Osteoblast (primary cell): ENCODE measurements around the gene KLHL10. TPM values are rescaled to one million over a fixed set of nuclear protein-coding genes. Genes with fewer than 3 reads are reported as not detected.

Source experiments
- DNase-seq: peaks from one replicate; pipeline ENCODE4 v3.0.0; 2011; ENCODE audit warnings: low spot score, mixed read lengths; ENCODE audit not compliant: insufficient read length; ENCODE audit errors: missing footprints
- H2AFZ ChIP-seq: 2 replicates; pipeline ENCODE4 v1.6.0; 2011; ENCODE audit warnings: mild to moderate bottlenecking, low read length
- H3K27ac ChIP-seq: 2 replicates; pipeline ENCODE4 v1.5.1; 2011; ENCODE audit warnings: mild to moderate bottlenecking, low read depth, low read length, moderate library complexity
- H3K27me3 ChIP-seq: 2 replicates; pipeline ENCODE4 v1.6.0; 2012; ENCODE audit warnings: mild to moderate bottlenecking, control low read depth, inconsistent platforms, low read length, moderate library complexity; ENCODE audit not compliant: insufficient read depth
- H3K36me3 ChIP-seq: 2 replicates; pipeline ENCODE4 v1.5.1; 2011; ENCODE audit warnings: mild to moderate bottlenecking, low read length, control low read depth, moderate library complexity; ENCODE audit not compliant: insufficient read depth
- H3K4me1 ChIP-seq: 2 replicates; pipeline ENCODE4 v1.5.1; 2011; ENCODE audit warnings: mild to moderate bottlenecking, low read length, control low read depth, moderate library complexity; ENCODE audit not compliant: insufficient read depth
- H3K4me2 ChIP-seq: 2 replicates; pipeline ENCODE4 v1.6.0; 2011; ENCODE audit warnings: mild to moderate bottlenecking, low read length; ENCODE audit not compliant: insufficient read depth
- H3K4me3 ChIP-seq: fragments of 200-600 bp; sonication (generic); 3 replicates; pipeline ENCODE4 v1.5.1; 2012; ENCODE audit warnings: mild to moderate bottlenecking, low read length, inconsistent platforms; ENCODE audit not compliant: insufficient read depth
- H3K79me2 ChIP-seq: 2 replicates; pipeline ENCODE4 v1.6.0; 2012; ENCODE audit warnings: mild to moderate bottlenecking, low read length, control low read depth, inconsistent platforms; ENCODE audit not compliant: insufficient read depth
- H3K9me3 ChIP-seq: 2 replicates; pipeline ENCODE4 v1.5.1; 2011; ENCODE audit warnings: low read depth, low read length, control low read depth
- H4K20me1 ChIP-seq: 2 replicates; pipeline ENCODE4 v1.6.0; 2012; ENCODE audit warnings: mild to moderate bottlenecking, low read length, control low read depth; ENCODE audit not compliant: insufficient read depth
- CTCF ChIP-seq: IDR thresholded peaks from 2 replicates; pipeline ENCODE4 v1.5.1; 2011; ENCODE audit warnings: mild to moderate bottlenecking, low read depth, low read length, moderate library complexity; ENCODE audit errors: extremely low read depth
- small RNA-seq: library from RNA; depleted of rRNA; stranded (forward); fragments of <200 nt; gene quantifications from one replicate; pipeline ENCODE3, GENCODE V24; 2012
- total RNA-seq: library from RNA; depleted of rRNA; stranded (reverse); fragments of >200 nt; gene quantifications from 2 replicates; pipeline ENCODE4 v1.2.3, GENCODE V29; 2012

KLHL10 gene
- total RNA-seq, 1 donor, result 0.36 TPM

- no peak overlapping the region for H3K4me3 ChIP-seq
- H4K20me1 ChIP-seq, result peaks cover 51% of the 10 kb centered on the region
- no peak overlapping the region for H2AFZ ChIP-seq
- no peak for DNase-seq
- TF ChIP-seq CTCF, result no peak
- H3K4me2 ChIP-seq, result peak overlapping the region; percentile 23
- peaks cover 16% of the 10 kb centered on the region for H3K4me1 ChIP-seq
- no peaks in the 10 kb centered on the region for H3K9me3 ChIP-seq
- no peaks in the 10 kb centered on the region for H3K27me3 ChIP-seq
- peaks cover 96% of the 10 kb centered on the region for H3K36me3 ChIP-seq
- H3K27ac ChIP-seq, result peak overlapping the region; percentile 85
- peaks cover 46% of the 10 kb centered on the region for H3K79me2 ChIP-seq
Observed at GRCh38 chr17:41895617-41896016, 58.0 kb downstream of the KLHL10 start.

- TF ChIP-seq CTCF, result no peak
- no peaks in the 10 kb centered on the region for H3K27me3 ChIP-seq
- H3K4me1 ChIP-seq, result peaks cover 16% of the 10 kb centered on the region
- H3K27ac ChIP-seq, result no peak overlapping the region
- H3K4me3 ChIP-seq, result no peak overlapping the region
- peaks cover 46% of the 10 kb centered on the region for H3K79me2 ChIP-seq
- peaks cover 97% of the 10 kb centered on the region for H3K36me3 ChIP-seq
- no peak overlapping the region for H3K4me2 ChIP-seq
- DNase-seq, result no peak
- peaks cover 43% of the 10 kb centered on the region for H4K20me1 ChIP-seq
- H2AFZ ChIP-seq, result no peak overlapping the region
- no peaks in the 10 kb centered on the region for H3K9me3 ChIP-seq
Observed at GRCh38 chr17:41896726-41897125, 59.1 kb downstream of the KLHL10 start.

Small RNA genes lying within 50 kb of the gene (small RNA-seq; reads per million reads assigned to genes)
- not detected for gene AC125257.2

Other genes with a start within 250 kb of the KLHL10 start
- gene KRT16, start 225.1 kb upstream of the KLHL10 start, total RNA-seq, result 4.3 and 5.6 TPM in 2 replicates
- 4.3 and 4.7 TPM in 2 replicates for gene KRT17, start 213.2 kb upstream of the KLHL10 start, total RNA-seq
- 94.5 and 101 TPM in 2 replicates for gene EIF1, start 148.9 kb upstream of the KLHL10 start, total RNA-seq
- gene GAST, start 125.5 kb upstream of the KLHL10 start, total RNA-seq, result not detected in 2 replicates
- gene HAP1, start 103.2 kb upstream of the KLHL10 start, total RNA-seq, result under 0.01 TPM in 1 of 2 replicates, not detected in the other
- 18.0 and 24.2 TPM in 2 replicates for gene JUP, start 51.1 kb upstream of the KLHL10 start, total RNA-seq
- 59.7 and 66.6 TPM in 2 replicates for gene P3H4, start 25.9 kb upstream of the KLHL10 start, total RNA-seq
- gene FKBP10, start 24.8 kb upstream of the KLHL10 start, total RNA-seq, result 387 and 396 TPM in 2 replicates
- gene NT5C3B, start 1.6 kb upstream of the KLHL10 start, total RNA-seq, result 69.8 and 70.4 TPM in 2 replicates
- gene KLHL11, start 27.6 kb downstream of the KLHL10 start, total RNA-seq, result 28.6 and 34.7 TPM in 2 replicates
- 271 and 273 TPM in 2 replicates for gene ACLY, start 81.1 kb downstream of the KLHL10 start, total RNA-seq
- gene ODAD4, start 92.8 kb downstream of the KLHL10 start, total RNA-seq, result 1.1 and 1.5 TPM in 2 replicates
- 87.6 and 96.4 TPM in 2 replicates for gene CNP, start 129.0 kb downstream of the KLHL10 start, total RNA-seq
- gene DNAJC7, start 179.6 kb downstream of the KLHL10 start, total RNA-seq, result 75.3 and 76.3 TPM in 2 replicates
- gene NKIRAS2, start 182.3 kb downstream of the KLHL10 start, total RNA-seq, result 38.0 and 39.1 TPM in 2 replicates
- under 0.01 and 0.29 TPM in 2 replicates for gene C17orf113, start 212.8 kb downstream of the KLHL10 start, total RNA-seq